Activated CD8-positive, alpha-beta memory T cell treated with anti-CD3 and anti-CD28 coated beads, Interleukin-2, amount 50 U/mL, for 1 hour (primary cell): ENCODE data around the gene ERC2.

ENCODE experiments used
- DNase-seq: peaks from one replicate; pipeline ENCODE4 v3.0.0-alpha.2; 2020; ENCODE audit errors: extremely low read depth

ERC2 gene

DNA sequence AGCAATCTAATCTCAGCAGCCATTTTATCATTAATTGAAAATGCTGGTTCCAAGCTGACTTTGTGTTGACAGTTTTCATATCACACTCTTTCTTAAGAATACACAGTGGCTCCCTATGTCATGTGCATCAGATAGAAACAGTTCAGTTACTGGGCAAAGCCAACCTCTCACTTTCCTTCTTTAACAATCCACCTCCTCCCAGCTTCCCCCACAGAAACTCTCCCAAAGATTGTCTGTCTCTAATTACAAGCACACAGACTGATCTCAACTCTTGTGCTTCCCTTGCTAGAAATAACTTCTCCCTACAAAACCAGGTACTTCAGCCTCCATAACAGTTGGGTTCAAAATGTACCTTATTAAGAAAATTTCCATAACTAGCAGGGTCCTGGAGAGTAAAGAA lies 752.2 kb downstream of the ERC2 start:
- DNase-seq, result no peak

DNA sequence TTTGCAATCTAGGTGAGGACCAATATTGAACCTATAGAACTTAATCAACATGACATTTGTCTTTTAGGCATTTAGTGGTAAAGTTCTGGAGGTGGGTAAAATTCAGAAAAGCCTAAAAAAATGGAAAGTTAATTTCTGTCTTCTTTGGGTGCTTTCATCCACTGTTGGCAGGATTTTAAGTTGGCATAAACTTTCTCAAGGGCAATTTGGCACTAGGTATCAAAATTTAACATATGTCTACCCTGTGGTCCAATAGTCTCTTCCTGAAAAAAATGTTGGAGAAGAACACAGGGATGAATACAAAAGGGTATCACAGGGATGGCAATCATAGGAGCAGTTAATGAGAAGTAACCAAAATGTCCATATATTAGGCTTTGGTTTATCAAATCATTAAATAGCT lies 754.2 kb downstream of the ERC2 start:
- DNase-seq, result no peak

DNA sequence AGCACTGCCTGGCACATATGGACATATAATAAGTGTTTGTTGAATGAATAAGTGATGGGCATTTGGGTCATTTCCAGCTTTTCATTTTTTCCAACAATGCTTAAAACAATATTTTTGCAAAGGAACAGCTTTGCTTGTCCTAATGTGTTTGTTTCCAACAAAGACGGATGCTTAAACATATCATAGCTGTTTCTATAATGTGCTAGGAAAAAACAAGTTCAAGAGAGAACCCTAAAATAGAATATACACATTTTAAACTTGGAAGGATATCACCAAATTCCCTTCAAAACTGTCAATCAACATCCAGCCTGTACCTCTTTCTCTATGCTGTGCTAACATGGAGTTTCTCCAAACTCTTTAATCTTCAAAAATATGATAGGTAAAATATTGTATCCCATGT lies 756.6 kb downstream of the ERC2 start:
- DNase-seq, result no peak

DNA sequence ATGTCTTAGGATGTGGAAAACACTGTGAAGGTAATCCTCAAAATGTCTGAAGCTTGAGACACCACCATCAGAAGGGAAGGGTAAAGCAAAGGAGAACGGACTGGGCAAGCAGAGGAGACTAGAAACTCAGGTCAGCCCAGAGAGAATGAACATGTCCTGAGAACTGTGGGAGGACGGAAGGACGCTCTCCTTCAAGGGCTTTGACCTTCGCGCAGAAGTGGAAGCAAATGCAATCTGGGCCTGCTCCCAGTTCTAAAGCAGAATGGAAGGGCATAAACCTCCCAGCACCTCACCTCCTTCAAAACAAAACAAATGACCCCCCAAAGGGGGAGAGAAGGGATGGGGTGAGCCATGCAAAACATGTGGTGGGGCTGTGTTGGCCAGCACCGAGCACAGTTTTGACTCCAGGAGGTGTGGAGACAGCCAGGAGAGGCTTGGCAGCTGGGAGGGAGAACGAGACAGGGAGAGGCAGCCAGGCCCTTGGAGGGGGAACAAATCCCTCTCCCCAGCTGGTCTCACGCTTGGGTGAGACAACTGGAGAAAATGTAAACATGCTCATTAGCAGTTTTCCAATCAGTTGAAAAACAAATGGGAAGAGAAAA lies 758.8 kb downstream of the ERC2 start:
- DNase-seq, result no peak

DNA sequence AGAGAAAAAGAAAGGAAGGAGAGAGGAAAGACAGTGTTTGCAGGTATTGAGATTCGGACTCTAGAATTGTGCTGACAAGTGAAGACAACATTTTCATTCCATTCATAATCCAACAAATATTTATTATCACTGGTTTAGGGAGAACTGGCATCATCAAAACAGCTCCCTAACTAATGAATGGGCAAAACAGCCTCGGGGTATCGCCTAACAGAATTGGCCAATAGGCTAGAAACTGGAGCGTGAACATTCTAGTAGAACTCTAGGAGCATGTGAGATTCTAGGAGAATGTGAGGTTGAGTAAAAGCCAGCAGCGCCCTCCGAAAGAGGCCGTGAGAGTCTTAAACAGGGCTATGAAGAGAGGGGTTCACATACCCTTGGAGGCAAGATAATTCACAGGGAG lies 759.3 kb downstream of the ERC2 start:
- no peak for DNase-seq

DNA sequence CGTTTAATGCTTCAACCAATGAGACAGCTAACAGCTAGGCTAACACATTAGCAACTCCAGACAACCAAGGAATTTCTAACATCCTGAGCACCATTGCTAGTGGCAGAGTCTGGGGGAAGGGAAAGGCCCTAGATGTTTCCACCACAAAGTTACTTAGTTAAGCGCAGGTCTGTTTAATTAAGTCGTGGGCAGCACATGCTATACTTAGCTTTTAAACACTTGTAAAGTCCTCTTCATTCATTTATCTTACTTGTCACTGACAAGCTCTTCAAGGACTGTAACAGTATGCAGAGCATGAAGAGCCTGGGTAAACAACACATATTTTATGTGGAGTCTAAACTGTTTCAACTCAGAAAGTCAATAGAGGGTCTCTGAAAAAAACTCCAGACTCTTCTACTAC lies 760.0 kb downstream of the ERC2 start:
- DNase-seq, result no peak

DNA sequence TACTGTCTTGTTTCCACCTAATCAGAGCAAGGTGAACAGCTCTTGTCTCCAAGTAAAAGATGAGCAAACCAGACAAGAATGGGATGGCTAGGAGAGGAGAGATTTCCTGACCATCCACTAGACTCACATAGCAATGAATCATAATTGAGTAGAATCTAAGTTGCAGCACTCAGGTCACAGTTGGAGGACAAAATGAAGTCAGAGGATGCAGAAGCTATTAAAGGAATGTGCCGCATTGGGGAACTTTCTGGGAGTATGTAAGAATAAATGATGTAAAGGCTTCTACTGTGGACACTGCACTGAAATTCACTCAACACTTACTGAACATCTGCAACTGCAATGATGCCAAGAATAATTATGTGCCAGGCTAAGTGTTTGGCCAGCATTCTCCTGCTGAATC lies 763.7 kb downstream of the ERC2 start:
- DNase-seq, result no peak

DNA sequence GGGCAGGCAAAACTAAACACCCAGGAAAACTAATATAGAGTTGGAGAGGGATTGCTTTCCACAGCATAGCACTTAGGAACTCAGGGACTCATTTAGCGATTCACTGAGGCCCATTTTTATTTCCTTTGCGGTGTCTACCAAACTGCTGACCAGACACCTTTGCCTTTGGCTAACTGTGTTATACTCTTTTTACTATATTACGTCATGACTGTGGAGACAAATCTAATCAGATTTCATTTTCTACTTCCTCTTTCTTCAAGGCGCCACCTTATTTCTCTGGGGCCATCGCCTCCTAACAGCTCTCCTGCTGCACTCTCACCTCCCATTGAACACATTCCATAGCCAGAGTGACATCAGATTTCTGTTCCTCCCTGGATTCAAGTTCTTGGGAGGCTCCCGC lies 765.4 kb downstream of the ERC2 start:
- DNase-seq, result no peak

DNA sequence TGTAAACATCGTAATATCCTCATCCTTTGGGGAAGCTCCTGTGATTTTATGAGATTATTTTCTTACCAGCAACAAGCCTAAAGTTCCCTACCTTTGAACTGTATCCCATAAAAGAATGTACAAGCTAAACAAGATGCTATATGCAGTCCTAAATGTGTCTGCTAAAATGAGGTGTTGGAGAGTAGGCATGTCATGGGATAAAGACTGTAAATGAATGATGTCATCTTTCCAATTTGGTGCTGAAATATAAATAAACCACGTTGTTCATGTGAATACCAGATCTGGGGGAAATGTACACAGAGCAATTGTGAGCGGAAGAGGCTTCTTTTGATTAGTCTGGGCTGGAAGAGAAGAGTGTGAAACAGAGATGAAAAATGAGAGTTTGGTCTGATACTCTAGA lies 766.3 kb downstream of the ERC2 start:
- DNase-seq, result no peak

DNA sequence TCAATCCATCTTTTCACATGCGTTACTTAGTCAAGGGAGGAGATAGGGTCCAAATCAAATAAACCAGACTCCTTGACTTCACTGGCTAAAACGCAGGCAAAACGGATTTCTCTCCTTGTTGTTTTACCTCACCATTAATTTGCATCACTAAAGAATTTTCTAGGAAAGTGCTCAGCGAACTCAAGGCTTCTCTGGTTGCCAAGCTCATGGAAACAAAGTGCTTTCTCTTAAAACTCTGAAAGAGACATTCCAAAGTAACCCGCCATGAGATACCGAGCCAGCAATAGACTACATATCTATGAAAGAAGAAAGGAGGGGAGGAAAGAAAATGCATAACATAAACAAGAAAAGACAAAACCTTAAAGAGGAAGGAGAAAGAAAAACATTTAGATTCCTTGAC lies 769.4 kb downstream of the ERC2 start:
- no peak for DNase-seq

DNA sequence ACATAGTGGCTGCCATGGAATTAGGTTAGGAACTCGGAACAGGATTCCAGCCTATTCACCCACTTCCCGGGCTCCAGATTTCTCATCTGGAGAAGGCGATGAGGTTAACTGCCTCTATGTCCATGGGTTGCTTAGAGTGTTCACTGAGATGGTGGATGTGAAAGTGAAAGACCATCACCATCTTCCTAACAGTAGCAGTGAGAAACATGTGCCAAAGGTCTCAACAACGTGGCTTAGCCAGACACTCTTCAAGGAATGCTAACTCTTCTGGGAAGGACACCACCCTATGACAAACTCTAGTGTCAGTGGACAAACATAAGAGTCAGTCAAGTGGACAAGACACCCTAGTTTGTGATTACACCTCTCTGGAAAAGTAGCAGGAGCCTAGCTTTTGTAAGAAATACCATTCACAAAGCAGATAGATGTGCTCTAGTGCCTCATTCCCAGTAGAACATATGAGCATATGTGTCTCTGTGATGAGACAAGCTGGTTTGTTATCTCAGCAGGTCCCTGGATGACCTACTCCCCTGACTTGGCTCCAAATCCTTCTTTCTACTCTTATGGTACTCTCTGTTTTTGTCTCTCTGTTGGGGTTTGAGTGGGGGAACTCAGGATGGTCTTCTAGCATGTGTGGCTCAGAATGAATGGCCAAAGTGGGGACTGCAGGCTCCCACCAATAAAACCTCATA lies 770.9 kb downstream of the ERC2 start:
- DNase-seq, result no peak

DNA sequence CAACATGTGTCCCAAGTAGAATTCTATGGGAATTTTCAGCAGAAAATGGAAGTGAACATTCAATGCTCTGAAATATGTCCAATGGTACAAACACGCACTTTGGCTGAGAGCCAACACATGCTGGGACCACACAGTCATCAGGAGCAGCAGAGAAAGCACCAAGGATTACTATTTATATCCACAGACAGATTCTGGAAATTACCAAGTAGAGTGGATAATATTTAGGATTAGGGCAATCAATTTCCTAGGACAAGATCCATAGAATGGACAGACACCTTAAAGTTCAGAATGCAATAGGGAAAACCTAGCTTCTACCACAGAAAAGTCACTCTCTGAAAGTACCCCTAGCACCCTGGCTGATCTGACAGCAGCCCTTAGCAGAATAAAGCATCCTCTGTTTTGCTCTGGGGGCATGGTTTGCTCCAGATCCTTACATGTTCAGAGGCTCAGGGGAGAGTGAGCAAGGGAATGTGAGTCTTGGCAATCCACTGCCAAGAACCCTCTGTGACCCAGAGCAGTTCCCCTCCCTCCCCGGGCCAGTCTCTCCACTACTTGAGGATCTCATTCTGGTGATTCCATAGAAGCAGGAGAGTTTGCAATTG lies 775.2 kb downstream of the ERC2 start:
- no peak for DNase-seq

DNA sequence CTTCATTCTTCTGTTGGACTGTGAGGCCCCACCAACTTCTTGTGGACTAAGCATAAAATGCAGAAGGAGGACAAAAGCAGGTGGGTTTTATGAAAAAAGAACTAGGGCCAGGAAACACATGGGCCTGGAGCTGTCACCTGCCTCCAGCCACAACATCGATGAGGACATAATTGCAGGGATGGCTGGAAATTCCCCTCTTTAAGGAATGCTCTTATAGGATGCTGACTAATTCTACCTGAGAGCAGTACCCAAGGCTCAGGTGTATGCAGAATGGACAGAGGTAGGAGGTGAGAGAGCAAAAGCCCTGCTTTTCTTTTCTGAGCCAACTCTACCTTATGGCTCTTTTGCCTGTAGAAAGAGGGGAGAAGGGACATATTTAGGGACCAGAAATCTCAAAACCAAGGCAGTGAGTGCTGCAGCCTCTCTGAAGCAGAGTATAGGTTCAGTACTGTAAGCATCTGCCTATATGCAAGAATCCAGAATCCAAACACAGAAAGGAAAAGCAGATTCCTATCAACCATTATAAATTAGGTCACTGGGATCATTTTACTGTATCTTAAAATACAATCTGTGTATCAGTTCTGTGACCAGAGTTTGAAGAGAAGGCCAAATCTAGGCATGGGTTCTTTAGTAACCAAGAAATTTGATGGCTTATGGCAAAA lies 775.8 kb downstream of the ERC2 start:
- no peak for DNase-seq

DNA sequence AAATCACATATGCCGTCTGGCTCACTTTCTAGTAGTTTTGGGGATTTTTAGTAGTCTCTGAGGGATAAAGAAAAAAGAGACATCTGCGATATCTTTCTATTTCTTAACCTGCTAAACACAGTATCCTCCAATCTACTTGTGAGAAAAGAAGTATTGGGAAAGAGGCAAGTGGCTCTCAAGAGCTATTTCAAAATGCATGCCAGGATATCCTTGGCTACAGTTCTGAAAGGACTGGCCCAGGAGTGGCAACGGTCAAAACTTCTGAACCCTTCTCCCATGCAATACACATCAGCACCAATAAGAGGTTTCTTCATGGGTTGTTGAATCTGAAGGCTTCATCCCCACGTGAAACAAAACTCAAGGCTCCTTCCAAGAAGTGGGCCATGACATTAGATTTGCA lies 777.1 kb downstream of the ERC2 start:
- DNase-seq, result no peak

DNA sequence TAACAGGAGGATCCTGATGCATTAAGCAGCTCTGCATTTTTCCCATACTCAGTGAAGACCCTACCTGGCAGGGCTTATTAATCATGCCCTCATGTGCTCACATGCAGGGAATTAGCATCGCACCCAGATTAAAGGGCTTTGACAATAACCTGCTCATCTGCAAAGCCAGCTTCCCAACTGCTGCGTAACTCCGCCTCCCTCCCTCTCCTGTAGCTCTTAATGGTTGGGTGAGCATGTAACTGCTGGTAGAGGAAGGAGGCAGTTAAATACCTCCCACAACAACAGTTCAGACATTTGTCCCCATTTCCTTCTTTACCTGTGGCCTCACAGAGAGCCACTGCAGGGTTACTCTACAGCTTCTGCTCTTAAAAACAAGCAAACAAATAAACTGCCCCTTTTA lies 777.5 kb downstream of the ERC2 start:
- DNase-seq, result no peak

DNA sequence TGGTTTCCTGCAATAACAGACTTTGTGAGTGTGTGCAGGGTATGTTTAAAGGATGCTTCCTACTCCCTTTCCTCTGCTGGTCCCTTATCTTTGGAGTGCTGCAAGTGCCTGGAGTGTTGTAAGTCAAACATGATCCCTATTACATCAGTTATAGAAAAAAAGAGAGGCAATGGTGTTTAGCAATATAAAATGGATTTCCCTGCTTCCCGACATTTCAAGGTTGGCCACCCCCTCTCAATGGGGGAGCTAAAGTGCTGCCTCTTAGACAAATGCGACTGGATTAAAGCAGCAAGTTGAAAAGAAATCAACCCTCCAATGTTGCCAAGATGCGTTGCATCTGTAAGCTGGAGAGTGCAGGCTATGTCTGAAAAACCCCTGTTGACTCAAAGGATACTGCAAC lies 778.1 kb downstream of the ERC2 start:
- no peak for DNase-seq

DNA sequence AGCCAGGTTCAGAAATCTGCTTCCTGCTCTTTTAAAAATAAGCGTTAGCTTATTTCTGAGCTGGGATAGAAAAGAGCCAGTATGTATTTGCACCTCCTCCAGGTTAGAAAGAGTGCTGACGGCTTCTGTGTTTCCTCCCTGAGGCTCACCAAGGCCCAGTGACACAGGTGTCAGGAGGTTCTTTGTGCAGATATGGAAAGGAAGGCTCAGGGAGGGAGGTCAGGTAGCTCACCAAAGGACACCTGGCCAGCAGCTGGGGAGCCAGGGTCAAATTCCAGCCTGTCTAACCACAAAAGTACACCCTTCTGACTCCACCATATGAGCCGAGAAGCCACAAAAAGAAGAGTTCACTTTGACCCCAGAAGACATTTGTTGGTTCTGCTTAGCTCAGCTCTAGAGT lies 780.1 kb downstream of the ERC2 start:
- DNase-seq, result no peak

DNA sequence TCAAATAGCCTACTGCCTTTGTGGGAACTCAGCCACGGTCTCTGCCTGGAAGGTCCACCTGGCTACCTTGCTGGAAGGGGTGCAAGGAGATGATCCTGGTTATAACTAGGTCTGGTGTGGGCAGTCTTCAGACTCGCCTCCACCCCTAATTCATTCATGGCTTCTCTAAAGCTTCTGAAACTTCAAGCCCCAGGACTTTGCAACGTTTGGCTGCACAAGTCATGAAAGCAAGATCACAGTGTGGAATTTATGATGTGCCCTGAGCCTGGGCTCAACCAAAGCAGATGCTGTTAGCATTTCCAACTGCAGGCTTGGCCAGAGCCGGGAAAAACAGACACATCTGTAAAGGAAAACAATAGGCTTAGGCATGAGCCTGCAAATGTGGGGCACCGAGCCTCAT lies 780.7 kb downstream of the ERC2 start:
- no peak for DNase-seq

DNA sequence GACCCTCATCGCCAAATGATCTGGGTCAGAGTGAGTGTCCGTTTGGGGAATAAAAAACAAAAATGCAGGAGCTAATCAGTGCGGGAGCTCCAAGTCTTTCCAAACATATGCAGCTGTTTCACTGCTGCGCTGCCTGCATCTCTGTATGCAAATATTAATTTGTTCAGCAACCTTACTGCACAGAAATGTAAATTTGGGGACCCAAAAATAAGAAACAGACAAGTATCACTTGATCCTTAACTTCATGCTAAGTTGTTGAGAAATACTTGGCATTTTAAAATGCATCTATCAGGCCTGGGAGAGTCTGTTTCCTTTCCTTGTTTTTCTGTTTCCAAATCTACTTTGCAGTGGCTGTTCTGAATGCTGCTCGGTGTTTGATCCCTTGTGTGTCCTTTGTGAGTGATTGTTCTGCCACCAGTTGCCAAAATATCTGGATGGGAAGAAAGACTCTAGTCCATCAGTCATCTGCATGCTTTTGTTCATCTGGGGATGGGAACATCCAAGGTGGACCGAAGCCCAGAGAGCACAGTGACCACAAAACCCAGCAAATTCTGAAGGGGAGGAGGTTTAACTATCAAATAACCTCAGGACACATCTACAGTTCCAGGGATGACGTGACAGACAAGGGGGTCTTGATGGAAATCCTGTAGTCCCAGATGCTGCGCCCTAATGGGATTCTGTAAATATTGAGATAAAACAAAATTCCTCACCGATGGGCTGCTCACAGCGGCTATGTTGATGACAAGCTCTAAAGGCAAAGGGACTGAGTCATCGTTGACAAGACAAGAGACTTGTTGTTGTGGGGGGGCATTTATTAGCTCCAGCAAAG lies 781.6 kb downstream of the ERC2 start:
- no peak for DNase-seq

DNA sequence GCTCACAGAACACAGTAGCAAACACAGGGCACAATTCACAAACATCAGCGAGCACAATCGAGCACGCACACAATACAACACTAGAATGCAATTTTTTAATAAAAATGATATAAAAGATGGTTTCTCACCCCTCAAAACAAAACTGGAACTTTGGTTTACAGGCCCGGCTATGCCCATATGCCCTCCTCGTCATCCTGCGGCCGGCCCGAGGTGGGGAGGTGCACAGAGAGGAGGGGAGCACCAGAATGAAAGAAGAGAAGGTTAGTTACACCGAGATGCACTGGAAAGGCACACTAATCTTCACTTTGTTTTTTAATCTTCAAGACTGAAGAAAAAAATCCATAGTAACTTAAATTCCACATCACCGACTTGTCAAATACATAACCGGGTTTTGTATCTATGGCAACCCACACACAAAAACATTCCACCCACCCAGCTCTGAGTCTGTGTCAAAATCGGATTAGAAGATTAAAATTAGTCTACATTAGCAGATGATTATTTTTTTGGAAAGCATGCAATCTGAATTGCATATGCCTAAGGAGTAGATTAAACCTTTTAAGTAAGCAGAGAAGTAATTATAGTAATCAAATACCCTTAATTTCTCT lies 784.5 kb downstream of the ERC2 start:
- no peak for DNase-seq

DNA sequence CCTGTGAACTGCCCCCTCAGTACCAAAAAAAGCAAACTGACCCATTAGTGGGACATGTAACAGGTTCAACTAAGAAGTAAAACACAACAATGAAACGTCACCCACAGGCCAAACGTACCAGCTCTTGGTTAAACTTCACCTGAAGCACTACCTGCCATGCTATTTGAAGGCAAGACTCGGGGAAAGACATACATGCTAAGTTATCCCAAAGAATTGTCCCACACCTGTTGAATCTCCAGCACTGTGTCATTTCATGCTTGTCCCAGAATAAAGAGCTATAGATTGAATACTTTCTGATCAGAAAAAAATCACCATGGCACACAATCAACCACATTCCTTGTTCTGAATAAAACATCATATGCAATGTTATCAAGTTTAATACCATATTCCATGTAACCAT lies 785.8 kb downstream of the ERC2 start:
- DNase-seq, result no peak
